PC-3 (cell line): ENCODE results near the gene FAM83D. TPM values are rescaled to one million over a fixed set of nuclear protein-coding genes. Genes with fewer than 3 reads are reported as not detected.

Experiments used
- ATAC-seq: fragments of 200-7000 bp; cut with Tn5 transposase; 2 replicates; pipeline ENCODE4 v1.9.1; 2020; ENCODE audit warnings: mild to moderate bottlenecking, moderate library complexity
- BruUV-seq: library from RNA; stranded (reverse); fragments of 400-500 nt; replicated peaks from 2 replicates; lab custom pipeline; 2021; lab: Mats Ljungman, UMichigan
- CTCF ChIA-PET: fragments of 300-600 bp; sonication (Branson Sonifier 250); formaldehyde crosslinking; loops from one replicate; lab custom pipeline; 2022; ENCODE audit warnings: antibody characterized with exemption; lab: Charles Lee
- POLR2A ChIA-PET: fragments of 300-600 bp; sonication (Branson Sonifier 250); formaldehyde crosslinking; loops from one replicate; lab custom pipeline; 2022; ENCODE audit warnings: antibody characterized with exemption; ENCODE audit not compliant: unreplicated experiment; lab: Charles Lee
- DNase-seq: peaks from one replicate; pipeline ENCODE4 v3.0.0-alpha.2; 2015
- H2AFZ ChIP-seq: fragments of 300-600 bp; sonication (generic); 2 replicates; pipeline ENCODE4 v1.6.0; 2016; ENCODE audit warnings: antibody characterized with exemption, low read length
- H3F3A ChIP-seq: fragments of 300-600 bp; sonication (generic); one replicate; pipeline ENCODE4 v1.6.0; 2017; ENCODE audit warnings: antibody characterized with exemption, low read length, control low read depth, mild to moderate bottlenecking; ENCODE audit not compliant: unreplicated experiment
- H3K27ac ChIP-seq: fragments of 300-600 bp; sonication (generic); 2 replicates; pipeline ENCODE4 v1.5.1; 2016; ENCODE audit warnings: mild to moderate bottlenecking, low read length
- H3K27me3 ChIP-seq: fragments of 300-600 bp; sonication (generic); 2 replicates; pipeline ENCODE4 v1.6.1; 2016; ENCODE audit warnings: low read length, mixed read lengths
- H3K36me3 ChIP-seq: fragments of 300-600 bp; sonication (generic); 2 replicates; pipeline ENCODE4 v1.6.1; 2016; ENCODE audit warnings: low read depth, mixed run types, low read length, mixed read lengths
- H3K4me1 ChIP-seq: fragments of 300-600 bp; sonication (generic); 2 replicates; pipeline ENCODE4 v1.5.1; 2016; ENCODE audit warnings: low read length; ENCODE audit not compliant: insufficient read depth
- H3K4me2 ChIP-seq: fragments of 300-600 bp; sonication (generic); 2 replicates; pipeline ENCODE4 v1.6.0; 2016; ENCODE audit warnings: low read length
- H3K4me3 ChIP-seq: fragments of 300-600 bp; sonication (generic); 2 replicates; pipeline ENCODE4 v1.5.1; 2016; ENCODE audit warnings: mild to moderate bottlenecking, low read length, mixed read lengths
- H3K79me2 ChIP-seq: fragments of 300-600 bp; sonication (generic); 2 replicates; pipeline ENCODE4 v1.6.1; 2017; ENCODE audit warnings: low read length, mixed read lengths
- H3K9ac ChIP-seq: fragments of 300-600 bp; sonication (generic); 2 replicates; pipeline ENCODE4 v1.6.0; 2016; ENCODE audit warnings: mild to moderate bottlenecking, low read length
- H3K9me2 ChIP-seq: fragments of 300-600 bp; sonication (generic); replicated peaks from 2 replicates; pipeline ENCODE4 v1.6.1; 2016; ENCODE audit warnings: mixed run types, low read length, mixed read lengths
- H3K9me3 ChIP-seq: fragments of 300-600 bp; sonication (generic); 2 replicates; pipeline ENCODE4 v1.6.1; 2016; ENCODE audit warnings: low read length, mixed read lengths
- H4K20me1 ChIP-seq: fragments of 300-600 bp; sonication (generic); 2 replicates; pipeline ENCODE4 v1.6.1; 2016; ENCODE audit warnings: low read length, mixed read lengths
- EZH2 ChIP-seq: fragments of 300-600 bp; sonication (generic); IDR thresholded peaks from one replicate; pipeline ENCODE4 v1.6.1; 2017; ENCODE audit warnings: antibody characterized with exemption, mild to moderate bottlenecking, low read length; ENCODE audit not compliant: unreplicated experiment
- EZH2phosphoT487 ChIP-seq: fragments of 300-600 bp; sonication (generic); IDR thresholded peaks from 2 replicates; pipeline ENCODE4 v1.6.1; 2018; ENCODE audit warnings: mild to moderate bottlenecking, antibody characterized with exemption, low read length, borderline replicate concordance
- intact Hi-C: fragments of 100-400 bp; cut with micrococcal nuclease; formaldehyde crosslinking; loops from 2 replicates; pipeline ENCODE4 v1.9.0; 2023
- total RNA-seq: library from RNA; depleted of rRNA; stranded (reverse); fragments of >200 nt; gene quantifications from 2 replicates; pipeline ENCODE4 v1.2.3, GENCODE V29; 2014
- TF ChIP-seq, protein P1 (sequence below): fragments of 300-600 bp; sonication (generic); conservative IDR thresholded peaks from 2 replicates; pipeline ENCODE4 v1.5.1; 2017; ENCODE audit warnings: antibody characterized with exemption, low read depth, mild to moderate bottlenecking, low read length

Gene FAM83D
- total RNA-seq, 1 experiment from 2014 or later, result 69.6 TPM

DNA sequence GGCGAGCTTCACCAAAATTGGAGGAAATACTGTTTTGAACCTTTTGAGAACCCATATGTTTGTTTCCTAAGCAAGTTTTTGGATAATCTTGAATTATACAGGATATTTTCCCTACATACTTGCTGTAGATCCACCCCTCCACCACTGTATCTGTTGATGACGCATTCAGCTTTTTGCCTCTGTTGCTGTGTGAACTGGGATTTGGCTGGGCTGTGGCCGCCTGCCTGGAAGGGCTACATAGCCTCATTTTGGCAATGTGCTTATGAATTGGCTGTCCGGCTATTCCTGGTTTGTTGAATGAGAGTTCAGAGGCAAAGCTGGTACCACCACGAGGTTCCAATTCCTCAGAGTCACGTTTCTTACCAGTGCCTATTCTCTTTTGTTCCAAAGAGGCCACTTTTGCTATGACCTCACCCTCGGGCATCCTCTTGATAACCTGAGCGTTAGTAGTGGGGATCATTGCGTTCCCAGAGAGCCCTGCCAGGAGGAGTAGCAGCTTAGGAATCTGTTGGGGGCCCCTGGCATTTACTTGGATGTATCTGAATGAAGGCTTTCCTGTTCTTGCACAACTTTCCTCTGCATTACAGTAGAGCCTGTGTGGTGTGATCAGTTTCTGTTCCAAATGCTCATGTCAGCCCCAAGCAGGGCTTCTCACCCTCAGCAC, 6.4 kb downstream of the FAM83D start:
- no TSS peak for BruUV-seq
- H3K4me3 ChIP-seq, result no peak overlapping the region
- peaks cover 100% of the 10 kb centered on the region for H3K79me2 ChIP-seq
- no peak for DNase-seq
- intact Hi-C loops, result no loop called here
- H3K27me3 ChIP-seq, result no peaks in the 10 kb centered on the region
- CTCF ChIA-PET, result no interaction called here
- POLR2A ChIA-PET, result no interaction called here
- TF ChIP-seq, protein P1, sequence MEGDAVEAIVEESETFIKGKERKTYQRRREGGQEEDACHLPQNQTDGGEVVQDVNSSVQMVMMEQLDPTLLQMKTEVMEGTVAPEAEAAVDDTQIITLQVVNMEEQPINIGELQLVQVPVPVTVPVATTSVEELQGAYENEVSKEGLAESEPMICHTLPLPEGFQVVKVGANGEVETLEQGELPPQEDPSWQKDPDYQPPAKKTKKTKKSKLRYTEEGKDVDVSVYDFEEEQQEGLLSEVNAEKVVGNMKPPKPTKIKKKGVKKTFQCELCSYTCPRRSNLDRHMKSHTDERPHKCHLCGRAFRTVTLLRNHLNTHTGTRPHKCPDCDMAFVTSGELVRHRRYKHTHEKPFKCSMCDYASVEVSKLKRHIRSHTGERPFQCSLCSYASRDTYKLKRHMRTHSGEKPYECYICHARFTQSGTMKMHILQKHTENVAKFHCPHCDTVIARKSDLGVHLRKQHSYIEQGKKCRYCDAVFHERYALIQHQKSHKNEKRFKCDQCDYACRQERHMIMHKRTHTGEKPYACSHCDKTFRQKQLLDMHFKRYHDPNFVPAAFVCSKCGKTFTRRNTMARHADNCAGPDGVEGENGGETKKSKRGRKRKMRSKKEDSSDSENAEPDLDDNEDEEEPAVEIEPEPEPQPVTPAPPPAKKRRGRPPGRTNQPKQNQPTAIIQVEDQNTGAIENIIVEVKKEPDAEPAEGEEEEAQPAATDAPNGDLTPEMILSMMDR, result no peak
- TF ChIP-seq EZH2 (no peak), EZH2phosphoT487 (no peak)
- H2AFZ ChIP-seq, result no peak overlapping the region
- H3K4me1 ChIP-seq, result peaks cover 30% of the 10 kb centered on the region
- no peaks in the 10 kb centered on the region for H3K9me2 ChIP-seq
- peaks cover 21% of the 10 kb centered on the region; the same call in 1 of the 2 replicates for H3K36me3 ChIP-seq
- H3K27ac ChIP-seq, result no peak overlapping the region
- peaks cover 79% of the 10 kb centered on the region for H4K20me1 ChIP-seq
- H3K4me2 ChIP-seq, result no peak overlapping the region
- H3K9ac ChIP-seq, result no peak overlapping the region
- H3F3A ChIP-seq, result no peaks in the 10 kb centered on the region
- no peaks in the 10 kb centered on the region for H3K9me3 ChIP-seq
- ATAC-seq, result no peak

DNA sequence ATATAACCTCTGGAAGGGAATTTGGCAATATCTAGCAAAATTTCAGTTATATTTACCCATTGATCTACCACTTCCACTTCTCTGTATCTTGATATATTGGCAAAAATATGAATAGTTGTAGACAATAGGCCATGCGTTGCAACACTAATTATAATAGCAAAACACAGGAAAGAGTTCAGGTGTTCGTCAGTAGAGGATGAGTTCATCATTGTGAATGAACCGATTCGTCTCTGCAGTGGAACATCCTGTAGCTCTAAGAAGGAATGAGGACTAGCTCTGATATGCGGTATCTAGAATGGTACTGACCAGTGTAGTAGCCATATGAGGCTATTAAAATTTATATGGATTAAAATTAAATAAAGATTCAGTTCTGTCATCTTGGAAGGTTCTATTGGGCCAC, 8.3 kb downstream of the FAM83D start:
- Histone ChIP-seq H3K9ac (no peak overlapping the region), H3K4me1 (peaks cover 15% of the 10 kb centered on the region), H3K27ac (no peak overlapping the region), H3K79me2 (peaks cover 100% of the 10 kb centered on the region), H3K9me2 (no peaks in the 10 kb centered on the region), H3K4me3 (no peak overlapping the region), H2AFZ (no peak overlapping the region), H3F3A (no peaks in the 10 kb centered on the region), H3K9me3 (no peaks in the 10 kb centered on the region), H3K27me3 (no peaks in the 10 kb centered on the region), H3K4me2 (no peak overlapping the region), H4K20me1 (peaks cover 80% of the 10 kb centered on the region), H3K36me3 (peaks cover 32% of the 10 kb centered on the region; the same call in 1 of the 2 replicates)
- CTCF ChIA-PET, result no interaction called here
- POLR2A ChIA-PET, result no interaction called here
- ATAC-seq (no peak), DNase-seq (no peak)
- intact Hi-C loops, result no loop called here
- no TSS peak for BruUV-seq
- TF ChIP-seq EZH2 (no peak), EZH2phosphoT487 (no peak)
- TF ChIP-seq, protein P1, result no peak

DNA sequence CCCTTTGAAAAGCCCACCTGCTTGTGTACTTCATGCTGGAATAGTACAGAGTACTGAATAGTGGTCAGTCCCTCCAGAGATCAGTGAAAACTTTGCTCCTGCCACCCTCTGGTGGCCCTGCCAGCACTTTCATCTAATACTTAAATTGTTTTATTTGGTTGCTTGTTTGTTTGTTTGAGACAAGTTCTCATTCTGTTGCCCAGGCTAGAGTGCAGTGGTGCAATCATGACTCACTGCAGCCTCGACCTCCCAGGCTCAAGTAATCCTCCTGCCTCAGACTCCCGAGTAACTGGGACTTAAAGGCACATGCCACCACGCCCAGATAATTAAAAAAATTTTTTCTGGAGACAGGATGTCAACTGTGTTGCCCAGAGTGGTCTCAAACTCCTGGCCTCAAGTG, 9.1 kb downstream of the FAM83D start:
- peaks cover 36% of the 10 kb centered on the region; the same call in 1 of the 2 replicates for H3K36me3 ChIP-seq
- intact Hi-C loops, result no loop called here
- H3K9ac ChIP-seq, result no peak overlapping the region
- H3K4me1 ChIP-seq, result peaks cover 7% of the 10 kb centered on the region; the same call in 1 of the 2 replicates
- ATAC-seq (peak; percentile 74), DNase-seq (peak; percentile 41)
- no peak overlapping the region for H3K4me3 ChIP-seq
- no peaks in the 10 kb centered on the region for H3K9me2 ChIP-seq
- H2AFZ ChIP-seq, result no peak overlapping the region
- no peaks in the 10 kb centered on the region for H3F3A ChIP-seq
- no peak overlapping the region for H3K27ac ChIP-seq
- no peak overlapping the region for H3K4me2 ChIP-seq
- H4K20me1 ChIP-seq, result peaks cover 80% of the 10 kb centered on the region
- peaks cover 100% of the 10 kb centered on the region for H3K79me2 ChIP-seq
- H3K9me3 ChIP-seq, result no peaks in the 10 kb centered on the region
- TF ChIP-seq, protein P1, result peak; percentile 59
- no peak for TF ChIP-seq EZH2phosphoT487
- CTCF ChIA-PET, result no interaction called here
- no TSS peak for BruUV-seq
- no peaks in the 10 kb centered on the region for H3K27me3 ChIP-seq
- POLR2A ChIA-PET, result no interaction called here
